ENCODE measurements around the gene GDF2. TPM values are rescaled to one million over a fixed set of nuclear protein-coding genes. Genes with fewer than 3 reads are reported as not detected.

The GDF2 gene
- total and polyA plus RNA-seq, 10 of the 15 experiments (the other 5 are each of a cell fraction or from before 2014, with no cell fraction given): not detected

DNA sequence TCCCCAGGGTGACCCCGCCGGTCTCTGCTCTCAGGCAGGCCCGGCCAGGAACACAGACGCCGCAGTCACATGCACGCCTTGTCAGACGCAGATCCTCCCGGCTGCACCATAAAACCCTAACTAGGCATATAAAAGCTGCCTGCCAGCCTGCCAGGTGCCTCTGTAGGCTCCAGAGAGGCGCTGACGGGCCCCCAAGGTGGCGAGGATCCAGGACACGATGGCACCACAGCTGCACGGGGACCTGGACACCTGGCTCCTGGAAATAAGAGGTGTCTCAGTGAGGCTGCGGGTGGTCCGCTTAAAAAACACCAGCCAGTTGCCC is 44.1 kb upstream of the GDF2 start:
- TF ChIP-seq POLR2AphosphoS5 (IDR thresholded peaks at IDR 0.05; ENCODE audit: low read length): no peak
- no peak for TF ChIP-seq FOXM1 (IDR thresholded peaks at IDR 0.05; ENCODE audit: low read depth, low read length)
- TF ChIP-seq SMC3 (IDR thresholded peaks at IDR 0.05; ENCODE audit: borderline replicate concordance, low read length): no peak
- TF ChIP-seq ZBED1 (IDR thresholded peaks at IDR 0.05; ENCODE audit: borderline replicate concordance): no peak
- TF ChIP-seq ZNF592 (IDR thresholded peaks at IDR 0.05): no peak
- Histone ChIP-seq H3K27me3 (replicated peaks in 1 of 2; ENCODE audit: control insufficient read depth in 2 of 2, insufficient read depth in 2 of 2, low read length in 1 of 2) (no peaks in the 10 kb centered on the region; a peak in 1 of 4 replicates), H3K4me2 (ENCODE audit: control insufficient read depth, insufficient read depth) (no peak overlapping the region), H3K79me2 (ENCODE audit: control insufficient read depth, insufficient read depth, low read length) (no peaks in the 10 kb centered on the region), H3K36me3 (ENCODE audit: control insufficient read depth in 2 of 2, insufficient read depth in 2 of 2, low read length in 1 of 2) (no peaks in the 10 kb centered on the region), H3K9me3 (replicated peaks; ENCODE audit: control insufficient read depth, insufficient read depth, low read length) (no peaks in the 10 kb centered on the region), H3K4me3 (no peak overlapping the region), H3K4me1 (ENCODE audit: control insufficient read depth, insufficient read depth, low read length) (no peaks in the 10 kb centered on the region), H4K20me1 (ENCODE audit: control insufficient read depth, insufficient read depth) (no peaks in the 10 kb centered on the region), H2AFZ (ENCODE audit: control insufficient read depth, low read depth, low read length) (no peak overlapping the region), H3K9ac (ENCODE audit: control insufficient read depth, insufficient read depth, low read length) (no peak overlapping the region), H3K27ac (ENCODE audit: control insufficient read depth, insufficient read depth) (no peak overlapping the region)
- BruUV-seq (replicated peaks): no TSS peak
- no peak for FAIRE-seq
- SMC1A ChIA-PET (ENCODE audit: uncharacterized antibody, unreplicated experiment): no interaction called here
- no peak for DNase-seq (ENCODE audit: low read depth, low spot score)
- RAD21 ChIA-PET (ENCODE audit: unreplicated experiment): no interaction called here
- POLR2A ChIA-PET: no interaction called here
- no peak for ATAC-seq
- in situ Hi-C loops (cut with MboI): no loop called here
- intact Hi-C loops (cut with micrococcal nuclease; ENCODE audit: unreplicated experiment): no loop called here
- CTCF ChIA-PET: no interaction called here
- 42% methylated on average over 15 of the region's 15 CpGs for WGBS (ENCODE audit: insufficient coverage, insufficient replicate concordance, low lambda C conversion rate, missing lambda C conversion rate)

All from GM12878 (cell line).